ENCODE results near the gene PARN.

GRCh38 chr16:14394834-14395233 is 235.2 kb downstream of the PARN start:
- no peak for TF ChIP-seq CTCF (IDR thresholded peaks at IDR 0.05)
- no peak for TF ChIP-seq POLR2A (IDR thresholded peaks at IDR 0.05)
